GM18505 (cell line): Measurements from ENCODE around the gene NBPF15.
"Not testable (repeated sequence)": the region's sequence is repeated elsewhere in the genome, so short reads cannot be mapped to it uniquely, and the experiment has no call there.

Source experiments
- ATAC-seq: cut with Tn5 transposase; IDR thresholded peaks from one replicate; pipeline ENCODE4 v1.9.1; 2021; ENCODE audit not compliant: unreplicated experiment

The NBPF15 gene

DNA sequence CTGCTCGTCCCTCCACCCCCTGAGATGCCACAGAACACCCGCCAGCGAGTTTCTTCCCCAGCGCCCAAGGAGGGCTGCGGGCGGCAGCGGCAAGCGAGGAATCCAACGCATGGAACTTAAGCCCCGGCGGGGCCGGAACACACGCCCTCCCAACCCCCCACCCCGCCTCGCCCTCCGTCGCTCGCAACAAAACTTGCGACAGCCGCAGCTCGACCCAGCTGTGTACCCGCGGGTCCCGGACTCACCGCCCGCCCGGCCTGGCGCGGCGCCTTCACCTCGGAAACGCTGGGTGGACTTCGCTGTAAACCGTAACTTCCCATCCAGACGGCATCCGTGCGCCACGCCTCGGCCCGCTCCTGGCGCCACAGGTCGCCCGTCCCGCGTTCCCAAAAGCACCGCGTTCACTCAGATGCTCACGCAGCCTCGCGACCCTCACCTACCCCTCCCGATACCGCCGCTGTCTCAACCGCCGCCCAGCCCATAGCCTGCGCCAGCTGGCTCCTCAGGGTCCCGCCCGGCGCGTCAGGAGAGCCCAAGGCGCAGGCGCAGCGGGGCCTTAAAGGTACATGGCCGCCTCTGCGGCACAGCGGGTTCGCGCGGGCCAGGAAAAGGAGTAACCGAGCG is at the start of gene NBPF15:
NBPF15 (minus strand) TSS at position 534 of the 624 bp plus-strand sequence. CDS start 21,666 bp downstream, outside the sequence.
- peak; percentile 97 for ATAC-seq

- not testable (repeated sequence) for ATAC-seq
These were observed 35.0 kb upstream of the NBPF15 start for GRCh38 chr1:144496429-144496828.

DNA sequence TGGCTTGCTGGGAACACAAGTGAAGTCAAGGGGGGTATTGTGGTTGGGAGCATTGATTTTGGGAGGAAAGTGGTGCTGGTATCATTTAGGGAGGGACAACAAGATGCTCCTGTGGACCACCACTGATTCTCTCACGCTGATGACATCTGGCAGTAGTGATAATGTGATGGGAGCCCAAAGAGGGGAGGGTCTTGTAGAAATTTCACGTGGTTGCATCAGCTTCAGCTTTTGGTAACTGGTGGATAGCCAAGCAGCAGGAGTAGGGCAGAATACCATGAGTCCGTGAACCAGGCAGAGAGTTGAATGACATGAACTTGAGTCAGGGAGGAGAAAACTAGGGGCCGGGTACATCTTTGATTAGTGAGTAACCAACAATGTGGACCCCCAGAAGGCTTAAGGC is 32.7 kb upstream of the NBPF15 start:
- not testable (repeated sequence) for ATAC-seq

GRCh38 chr1:144490394-144490793 is 28.9 kb upstream of the NBPF15 start:
- ATAC-seq = not testable (repeated sequence)

DNA sequence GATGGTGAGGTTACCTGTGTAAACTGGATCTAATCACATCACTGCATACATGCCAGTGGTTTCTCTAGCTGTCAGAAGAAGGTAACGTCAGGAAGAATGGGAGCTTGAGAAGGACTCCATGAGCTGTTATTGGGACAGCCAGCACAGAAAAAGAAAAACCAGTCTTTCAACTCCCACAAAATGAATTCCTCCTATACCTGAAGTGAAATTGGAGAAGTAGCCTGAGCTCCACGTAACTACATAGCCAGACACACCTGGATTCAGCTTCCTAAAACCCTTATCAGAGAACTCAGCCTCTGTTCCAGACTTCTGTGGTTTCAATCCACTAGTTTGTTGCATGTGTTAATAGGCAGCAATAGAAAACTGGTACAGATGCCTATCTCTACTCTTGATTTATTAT is 25.5 kb upstream of the NBPF15 start:
- ATAC-seq = not testable (repeated sequence)

GRCh38 chr1:144485048-144485993 is 23.9 kb upstream of the NBPF15 start:
- ATAC-seq = not testable (repeated sequence)

DNA sequence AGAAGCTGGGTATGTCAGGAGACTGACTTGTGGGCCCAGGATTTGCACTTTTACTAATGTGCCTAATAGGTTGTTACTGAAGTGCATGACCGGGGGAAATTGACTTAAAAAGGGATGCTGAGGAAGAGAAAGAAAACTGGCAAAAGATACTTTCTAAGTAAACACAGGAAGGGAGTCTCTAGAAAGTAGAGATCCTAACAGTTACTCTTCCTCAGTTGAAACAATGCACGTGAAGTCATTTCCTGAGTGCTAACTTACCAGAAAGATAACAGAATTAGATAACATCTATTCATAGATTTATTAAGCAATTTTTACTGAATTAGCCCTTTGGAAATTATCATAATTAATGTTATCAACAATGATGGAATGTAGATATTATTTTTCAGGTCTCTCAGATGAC is 12.4 kb upstream of the NBPF15 start:
- not testable (repeated sequence) for ATAC-seq

DNA sequence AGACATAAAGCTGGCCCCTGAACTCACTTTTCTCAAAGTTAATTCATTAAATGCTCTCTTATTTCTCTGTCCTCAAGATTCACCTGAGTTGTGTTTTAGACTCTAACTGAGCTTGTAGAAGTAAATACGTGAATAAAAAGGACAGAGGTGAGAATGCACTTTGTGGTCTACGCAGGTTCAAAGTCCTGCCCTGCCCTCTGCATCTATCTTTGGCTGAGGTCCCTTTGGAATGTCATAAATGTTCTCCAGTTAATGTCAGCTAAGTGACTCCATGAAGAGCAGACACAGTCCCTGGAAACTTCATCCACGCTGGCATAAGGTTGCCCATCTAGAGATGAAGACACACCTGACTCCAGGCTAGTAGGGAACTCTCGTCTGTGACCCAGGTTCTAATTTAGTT is 10.0 kb upstream of the NBPF15 start:
- ATAC-seq = not testable (repeated sequence)

DNA sequence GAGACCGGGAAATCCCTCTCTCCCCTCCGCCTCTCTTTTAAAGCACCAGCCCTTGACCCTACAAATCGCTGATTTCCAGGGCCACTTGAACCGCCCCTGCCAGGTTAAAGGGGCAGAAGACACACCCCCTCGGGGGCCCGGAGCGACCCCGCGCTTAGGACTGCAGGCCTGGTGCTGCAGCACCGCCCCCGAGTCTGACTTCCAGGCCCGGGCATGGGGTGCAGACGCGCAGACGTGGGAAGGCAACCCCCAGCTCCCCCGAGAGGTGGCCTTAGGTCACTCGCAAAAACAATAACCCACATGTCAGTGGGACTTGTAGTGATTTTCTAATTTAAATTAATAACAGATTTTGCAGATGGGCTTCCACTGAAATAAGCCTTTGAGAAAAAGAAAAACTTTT is 309 bp upstream of the NBPF15 start:
- ATAC-seq = not testable (repeated sequence)

DNA sequence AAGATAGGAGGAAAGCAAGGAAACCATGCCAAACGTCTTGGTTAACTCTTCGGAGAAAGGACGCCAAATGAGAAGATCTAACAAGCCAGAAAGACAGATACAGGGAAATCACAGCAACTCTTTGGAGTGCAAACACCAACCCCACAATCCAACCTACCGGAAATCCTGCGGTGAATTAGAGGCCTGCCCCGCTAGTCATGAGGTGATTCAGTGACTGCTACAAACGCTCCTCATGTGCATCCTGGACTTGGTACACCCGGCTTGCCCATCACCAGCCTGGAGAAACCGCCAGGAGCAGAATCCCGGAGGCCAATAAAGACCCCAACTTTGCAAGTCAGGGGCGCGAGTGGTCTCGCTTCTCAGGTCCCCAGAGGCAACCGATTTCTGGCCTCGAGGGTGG is 783 bp downstream of the NBPF15 start:
- not testable (repeated sequence) for ATAC-seq

- ATAC-seq = not testable (repeated sequence)
These were observed 19.1 kb downstream of the NBPF15 start for GRCh38 chr1:144442402-144442801.

GRCh38 chr1:144439737-144440136 is 21.7 kb downstream of the NBPF15 start:
- not testable (repeated sequence) for ATAC-seq

GRCh38 chr1:144418891-144419694 is 42.4 kb downstream of the NBPF15 start:
- ATAC-seq = not testable (repeated sequence)

- not testable (repeated sequence) for ATAC-seq
These were observed 47.9 kb downstream of the NBPF15 start for GRCh38 chr1:144413404-144414118.
